IMR-90 (cell line): ENCODE results near the gene CDC42EP1. TPM values are rescaled to one million over a fixed set of nuclear protein-coding genes. Genes with fewer than 3 reads are reported as not detected.

ENCODE experiments used
- ATAC-seq: fragments of 200-7000 bp; cut with Tn5 transposase; 2 replicates; pipeline ENCODE4 v1.9.1; 2020; ENCODE audit warnings: low read depth, mild to moderate bottlenecking, moderate library complexity
- BruUV-seq: library from RNA; stranded (reverse); fragments of 400-500 nt; replicated peaks from 2 replicates; lab custom pipeline; 2021; lab: Mats Ljungman, UMichigan
- CTCF ChIA-PET: fragments of 300-600 bp; formaldehyde crosslinking; extraction: SDS; loops from one replicate; lab custom pipeline; 2021; ENCODE audit warnings: antibody characterized with exemption; lab: Yijun Ruan, JAX
- POLR2A ChIA-PET: fragments of 300-600 bp; sonication (Branson Sonifier 250); formaldehyde crosslinking; loops from one replicate; lab custom pipeline; 2022; ENCODE audit warnings: antibody characterized with exemption; ENCODE audit not compliant: unreplicated experiment; lab: Charles Lee
- DNase-seq: peaks from one replicate; pipeline ENCODE4 v3.0.0; 2013
- H2AFZ ChIP-seq: replicated peaks from 2 replicates; pipeline ENCODE3; 2013; ENCODE audit warnings: low read length, mild to moderate bottlenecking; ENCODE audit not compliant: poor library complexity
- H2AK5ac ChIP-seq: 2 replicates; pipeline ENCODE4 v1.6.1; 2013; ENCODE audit warnings: low read depth, low read length, inconsistent platforms
- H2AK9ac ChIP-seq: replicated peaks from 2 replicates; pipeline ENCODE3; 2013; ENCODE audit warnings: mild to moderate bottlenecking, low read depth, low read length, moderate library complexity; ENCODE audit not compliant: poor library complexity
- H2BK120ac ChIP-seq: 2 replicates; pipeline ENCODE4 v1.6.1; 2013; ENCODE audit warnings: low read depth, low read length, inconsistent platforms
- H2BK15ac ChIP-seq: 3 replicates; pipeline ENCODE4 v1.6.1; 2013; ENCODE audit warnings: low read depth, low read length, inconsistent platforms
- H2BK20ac ChIP-seq: 2 replicates; pipeline ENCODE4 v1.6.1; 2013; ENCODE audit warnings: low read depth, mild to moderate bottlenecking, inconsistent platforms, low read length, moderate library complexity
- H2BK5ac ChIP-seq: 2 replicates; pipeline ENCODE4 v1.6.1; 2013; ENCODE audit warnings: mild to moderate bottlenecking, low read depth, low read length, inconsistent platforms; ENCODE audit not compliant: poor library complexity, severe bottlenecking
- H3K14ac ChIP-seq: replicated peaks from 2 replicates; pipeline ENCODE4 v1.6.1; 2013; ENCODE audit warnings: low read depth, low read length, inconsistent platforms
- H3K18ac ChIP-seq: 2 replicates; pipeline ENCODE4 v1.6.1; 2013; ENCODE audit warnings: low read depth, low read length, control low read depth
- H3K23ac ChIP-seq: 2 replicates; pipeline ENCODE4 v1.6.1; 2013; ENCODE audit warnings: low read depth, low read length, inconsistent platforms
- H3K27ac ChIP-seq: 2 replicates; pipeline ENCODE4 v1.5.1; 2013; ENCODE audit warnings: mild to moderate bottlenecking, control low read depth, low read length; ENCODE audit not compliant: insufficient read depth
- H3K27me3 ChIP-seq: 2 replicates; pipeline ENCODE4 v1.6.1; 2013; ENCODE audit warnings: low read length; ENCODE audit not compliant: control insufficient read depth, insufficient read depth
- H3K36me3 ChIP-seq: 2 replicates; pipeline ENCODE4 v1.6.1; 2013; ENCODE audit warnings: low read length, mixed read lengths; ENCODE audit not compliant: control insufficient read depth, insufficient read depth
- H3K4ac ChIP-seq: 2 replicates; pipeline ENCODE4 v1.6.1; 2013; ENCODE audit warnings: low read depth, low read length, inconsistent platforms
- H3K4me1 ChIP-seq: 2 replicates; pipeline ENCODE4 v1.6.1; 2013; ENCODE audit warnings: low read length, mixed read lengths; ENCODE audit not compliant: control insufficient read depth, insufficient read depth
- H3K4me2 ChIP-seq: 2 replicates; pipeline ENCODE4 v1.6.1; 2013; ENCODE audit warnings: low read depth, mild to moderate bottlenecking, control low read depth, low read length, moderate library complexity
- H3K4me3 ChIP-seq: 2 replicates; pipeline ENCODE4 v1.5.1; 2013; ENCODE audit warnings: low read depth, mild to moderate bottlenecking, control low read depth, low read length, moderate library complexity; ENCODE audit not compliant: insufficient read depth
- H3K56ac ChIP-seq: 2 replicates; pipeline ENCODE4 v1.6.1; 2013; ENCODE audit warnings: low read length, inconsistent platforms; ENCODE audit not compliant: insufficient read depth; ENCODE audit errors: extremely low read depth
- H3K79me1 ChIP-seq, 2 experiments: 2 replicates each; pipeline ENCODE4 v1.6.1; 2013; ENCODE audit warnings: low read length in 2 of 2, inconsistent platforms in 1 of 2, low read depth in 1 of 2
- H3K9ac ChIP-seq: 2 replicates; pipeline ENCODE4 v1.6.1; 2013; ENCODE audit warnings: low read depth, low read length, control low read depth
- H3K9me1 ChIP-seq: 2 replicates; pipeline ENCODE4 v1.6.1; 2013; ENCODE audit warnings: low read length, inconsistent platforms; ENCODE audit not compliant: insufficient read depth
- H3K9me3 ChIP-seq: 2 replicates; pipeline ENCODE4 v1.6.1; 2013; ENCODE audit warnings: low read length; ENCODE audit not compliant: control insufficient read depth, insufficient read depth
- H4K20me1 ChIP-seq: 2 replicates; pipeline ENCODE4 v1.6.1; 2013; ENCODE audit warnings: low read length, inconsistent platforms; ENCODE audit not compliant: insufficient read depth
- H4K5ac ChIP-seq: 2 replicates; pipeline ENCODE4 v1.6.1; 2013; ENCODE audit warnings: mild to moderate bottlenecking, low read depth, low read length, control low read depth
- H4K8ac ChIP-seq, 2 experiments: 2 replicates each; pipeline ENCODE4 v1.6.1; 2013; ENCODE audit warnings: low read depth in 2 of 2, low read length in 2 of 2, control low read depth in 1 of 2, inconsistent platforms in 1 of 2
- H4K91ac ChIP-seq: 2 replicates; pipeline ENCODE4 v1.6.1; 2013; ENCODE audit warnings: low read depth, low read length, inconsistent platforms; ENCODE audit not compliant: insufficient read depth
- BHLHE40 ChIP-seq: fragments of 150-350 bp; IDR thresholded peaks from 2 replicates; pipeline ENCODE4 v1.6.1; 2016; ENCODE audit warnings: mild to moderate bottlenecking, low read depth, low read length
- CEBPB ChIP-seq: IDR thresholded peaks from 2 replicates; pipeline ENCODE4 v1.6.1; 2012; ENCODE audit warnings: low read depth, low read length, improper control_type of control experiment
- CHD1 ChIP-seq: IDR thresholded peaks from 2 replicates; pipeline ENCODE4 v1.6.1; 2012; ENCODE audit warnings: low read depth, low read length, improper control_type of control experiment
- ELK1 ChIP-seq: fragments of 150-350 bp; IDR thresholded peaks from 2 replicates; pipeline ENCODE4 v1.6.1; 2016; ENCODE audit warnings: low read depth, mild to moderate bottlenecking, low read length, moderate library complexity, borderline replicate concordance
- FOS ChIP-seq: fragments of 150-350 bp; IDR thresholded peaks from 2 replicates; pipeline ENCODE4 v1.6.1; 2016; ENCODE audit warnings: low read depth, low read length
- MAFK ChIP-seq: IDR thresholded peaks from 2 replicates; pipeline ENCODE4 v1.6.1; 2012; ENCODE audit warnings: low read depth, low read length, improper control_type of control experiment
- MAZ ChIP-seq: IDR thresholded peaks from 2 replicates; pipeline ENCODE4 v1.6.1; 2012; ENCODE audit warnings: low read depth, mild to moderate bottlenecking, low read length, improper control_type of control experiment, moderate library complexity, borderline replicate concordance
- MXI1 ChIP-seq: IDR thresholded peaks from 2 replicates; pipeline ENCODE4 v1.6.1; 2012; ENCODE audit warnings: low read depth, mild to moderate bottlenecking, low read length, moderate library complexity, borderline replicate concordance
- NFE2L2 ChIP-seq: fragments of 150-350 bp; IDR thresholded peaks from 2 replicates; pipeline ENCODE4 v1.6.1; 2016; ENCODE audit warnings: low read depth, mild to moderate bottlenecking, low read length
- POLR2A ChIP-seq: IDR thresholded peaks from 2 replicates; pipeline ENCODE4 v1.6.1; 2012; ENCODE audit warnings: mild to moderate bottlenecking, low read depth, low read length
- RAD21 ChIP-seq: IDR thresholded peaks from 2 replicates; pipeline ENCODE4 v1.6.1; 2012; ENCODE audit warnings: low read length, improper control_type of control experiment
- RCOR1 ChIP-seq: IDR thresholded peaks from 2 replicates; pipeline ENCODE4 v1.6.1; 2012; ENCODE audit warnings: mild to moderate bottlenecking, low read length, improper control_type of control experiment; ENCODE audit not compliant: insufficient replicate concordance
- RFX5 ChIP-seq: IDR thresholded peaks from 2 replicates; pipeline ENCODE4 v1.8.0; 2012; ENCODE audit warnings: low read depth, mild to moderate bottlenecking, low read length, moderate library complexity
- SMC3 ChIP-seq: fragments of 150-350 bp; IDR thresholded peaks from 2 replicates; pipeline ENCODE4 v1.6.1; 2016; ENCODE audit warnings: low read depth, mild to moderate bottlenecking, antibody characterized with exemption, low read length, moderate library complexity
- USF2 ChIP-seq: fragments of 150-350 bp; IDR thresholded peaks from 2 replicates; pipeline ENCODE4 v1.6.1; 2017; ENCODE audit warnings: mild to moderate bottlenecking, antibody characterized with exemption, low read length, low read depth
- WGBS, 2 experiments: methylation state at CpG; one replicate each; pipeline versions ENCODE4 v1.1.5 to v1.1.7; 2013; ENCODE audit warnings: missing lambda C conversion rate in 2 of 2; ENCODE audit not compliant: insufficient read length in 1 of 2; ENCODE audit errors: extremely low coverage in 2 of 2; 5-methylcytosine and 5-hydroxymethylcytosine counted together
- dilution Hi-C: fragments of 300-500 bp; cut with HindIII; formaldehyde crosslinking; loops from one replicate; pipeline ENCODE4 v1.14.3; 2018; ENCODE audit warnings: low sequenced_read_pairs; ENCODE audit not compliant: unreplicated experiment
- in situ Hi-C: fragments of 300-500 bp; cut with MboI; formaldehyde crosslinking; loops from 3 replicates; pipeline ENCODE4 v1.14.3; 2019; ENCODE audit warnings: low sequenced_read_pairs, inconsistent platforms, mixed read lengths
- intact Hi-C: fragments of 100-400 bp; cut with micrococcal nuclease; formaldehyde crosslinking; loops from 2 replicates; pipeline ENCODE4 v1.10.0; 2022
- polyA plus RNA-seq, 3 experiments: library from polyadenylated mRNA; depleted of rRNA; stranded (reverse); fragments of >200 nt; gene quantifications; 2 replicates each; pipeline ENCODE4 v1.2.3, GENCODE V29; 2012; ENCODE audit warnings: low replicate concordance in 1 of 3
- total RNA-seq: library from RNA; depleted of rRNA; stranded (reverse); fragments of >200 nt; gene quantifications from 2 replicates; pipeline ENCODE4 v1.2.3, GENCODE V29; 2012

Gene CDC42EP1
- total and polyA plus RNA-seq, 2 of the 4 experiments (the other 2 are of a cell fraction), result 4.7 to 47.3 TPM

DNA sequence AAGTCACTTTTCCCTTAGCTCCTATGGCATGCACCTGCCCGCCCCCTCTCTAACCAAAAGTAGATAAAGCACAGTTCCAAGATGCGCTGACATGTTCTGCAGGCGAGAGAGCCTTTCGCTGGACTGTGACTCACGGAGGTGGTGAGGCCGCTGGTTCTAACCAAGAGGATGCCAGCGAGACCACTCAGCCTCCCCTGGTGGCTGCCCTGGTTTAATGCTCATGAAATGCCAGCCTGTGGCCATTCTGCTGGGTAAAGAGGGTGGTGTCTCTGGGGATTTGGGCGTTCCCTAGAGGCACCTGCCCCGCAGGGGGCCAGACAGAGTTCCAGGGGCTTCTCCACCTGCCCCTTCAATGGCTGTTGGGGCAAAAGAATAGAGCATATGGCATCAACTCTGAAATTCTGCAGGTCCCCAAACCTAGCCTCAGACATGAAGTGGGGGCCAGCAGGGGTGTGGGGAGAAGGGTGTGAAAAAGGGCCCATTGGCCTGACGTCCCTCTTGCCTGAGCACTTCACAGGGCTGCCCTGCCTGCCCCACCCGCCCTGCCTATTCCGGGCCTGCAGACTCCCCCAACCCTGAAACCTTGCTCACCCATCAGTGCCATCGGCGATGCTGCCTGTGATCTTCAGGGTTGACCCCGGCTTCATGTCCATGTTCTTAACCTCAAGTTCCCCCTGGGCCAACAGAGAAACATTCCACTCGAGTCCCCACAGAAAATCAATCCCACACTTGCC, 11.1 kb downstream of the CDC42EP1 start:
- Histone ChIP-seq H3K56ac (no peak overlapping the region), H4K5ac (no peak overlapping the region), H3K23ac (no peak overlapping the region), H3K4me1 (peaks cover 8% of the 10 kb centered on the region), H3K9me1 (0 out of 2 replicates have a peak, but pooled peaks cover 6% of the 10 kb centered on the region), H4K8ac (peak overlapping the region in 1 of 2 experiments; percentile 25; a peak in 1 of 4 replicates), H3K9ac (no peak overlapping the region), H3K14ac (no peak overlapping the region), H4K20me1 (peaks cover 57% of the 10 kb centered on the region), H3K4me3 (no peak overlapping the region), H3K79me1 (peaks cover 28 to 57% of the 10 kb centered on the region in 2 experiments; a peak in 3 of 4 replicates), H2AK5ac (no peak overlapping the region), H3K36me3 (peaks cover 35% of the 10 kb centered on the region), H2BK15ac (no peak overlapping the region), H4K91ac (no peak overlapping the region), H2AK9ac (peak overlapping the region; percentile 76), H2BK20ac (no peak overlapping the region), H3K27ac (no peak overlapping the region), H2BK5ac (no peak overlapping the region), H3K4me2 (no peak overlapping the region), H2AFZ (no peak overlapping the region), H3K4ac (no peak overlapping the region), H3K18ac (no peak overlapping the region), H3K27me3 (no peaks in the 10 kb centered on the region), H2BK120ac (no peak overlapping the region), H3K9me3 (no peaks in the 10 kb centered on the region)
- ChIA-PET CTCF (interaction anchor here (1.0 kb wide), 1 partner anchor 36 kb away, joined by 3 read pairs; no protein-coding TSS in a partner anchor), POLR2A (no interaction called here)
- 84% methylated on average over 11 of the region's 16 CpGs; no CpG with 5 or more reads in 1 of the 2 experiments for whole genome bisulfite sequencing, 2 experiments
- intact Hi-C loops (no loop called here), in situ Hi-C loops (no loop called here), dilution Hi-C loops (no loop called here)
- no TSS peak for BruUV-seq
- DNase-seq, result peak; percentile 26
- 0 out of 2 replicates have a peak, but pooled peaks have one; percentile 5 for ATAC-seq
- no peak for TF ChIP-seq FOS
- TF ChIP-seq CEBPB, result no peak
- no peak for TF ChIP-seq POLR2A
- no peak for TF ChIP-seq ELK1
- no peak for TF ChIP-seq MAZ
- TF ChIP-seq CHD1, result no peak
- no peak for TF ChIP-seq RFX5
- no peak for TF ChIP-seq USF2
- TF ChIP-seq RAD21, result no peak
- no peak for TF ChIP-seq MXI1
- no peak for TF ChIP-seq NFE2L2
- no peak for TF ChIP-seq MAFK
- no peak for TF ChIP-seq BHLHE40
- no peak for TF ChIP-seq RCOR1
- TF ChIP-seq SMC3, result 0 out of 2 replicates have a peak, but pooled peaks have one; percentile 10
